Nephron (organoid): ENCODE data around the gene SLC25A38.

ENCODE experiments used
- H3K27ac Mint-ChIP-seq, 3 experiments: 2 replicates each; pipeline ENCODE4 v1.8.0; 2020; ENCODE audit warnings: mixed read lengths in 3 of 3, mild to moderate bottlenecking in 2 of 3, moderate library complexity in 1 of 3
- H3K27me3 Mint-ChIP-seq: 2 replicates; pipeline ENCODE4 v1.8.0; 2021; ENCODE audit warnings: low read depth, mild to moderate bottlenecking, moderate library complexity, mixed read lengths
- H3K36me3 Mint-ChIP-seq: 2 replicates; pipeline ENCODE4 v1.8.0; 2020; ENCODE audit warnings: low read depth, mixed read lengths
- H3K4me1 Mint-ChIP-seq: 2 replicates; pipeline ENCODE4 v1.8.0; 2020; ENCODE audit warnings: mixed read lengths
- H3K4me3 Mint-ChIP-seq, 3 experiments: 2 replicates each; pipeline ENCODE4 v1.8.0; 2020; ENCODE audit warnings: mild to moderate bottlenecking in 3 of 3, mixed read lengths in 3 of 3, moderate library complexity in 2 of 3
- H3K9me3 Mint-ChIP-seq: 2 replicates; pipeline ENCODE4 v1.8.0; 2020; ENCODE audit warnings: mixed read lengths
- TF ChIP-seq, protein P1 (sequence below), 3 experiments: fragments of 200-600 bp; sonication (generic); IDR thresholded peaks; one replicate each; pipeline ENCODE4 v1.5.0; 2021; ENCODE audit warnings: antibody characterized with exemption in 3 of 3; ENCODE audit not compliant: unreplicated experiment in 3 of 3

SLC25A38 gene

DNA sequence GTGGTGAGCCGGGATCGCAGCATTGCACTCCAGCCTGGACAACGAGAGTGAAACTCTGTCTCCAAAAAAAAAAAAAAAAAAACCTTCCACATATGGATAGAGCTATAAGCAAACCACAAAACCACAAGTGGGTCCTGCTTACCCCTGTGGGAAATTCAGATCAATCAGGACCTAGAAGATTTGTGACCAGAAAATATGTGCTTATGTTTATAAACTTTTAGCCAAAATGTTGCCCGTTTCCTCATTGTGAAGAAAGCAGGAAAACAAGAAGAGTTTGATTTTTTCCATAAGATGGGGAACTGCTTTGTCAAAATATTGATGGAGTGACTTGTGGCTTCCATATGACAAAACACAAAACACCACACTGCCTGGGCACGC lies 3.4 kb upstream of the SLC25A38 start:
- TF ChIP-seq, protein P1, sequence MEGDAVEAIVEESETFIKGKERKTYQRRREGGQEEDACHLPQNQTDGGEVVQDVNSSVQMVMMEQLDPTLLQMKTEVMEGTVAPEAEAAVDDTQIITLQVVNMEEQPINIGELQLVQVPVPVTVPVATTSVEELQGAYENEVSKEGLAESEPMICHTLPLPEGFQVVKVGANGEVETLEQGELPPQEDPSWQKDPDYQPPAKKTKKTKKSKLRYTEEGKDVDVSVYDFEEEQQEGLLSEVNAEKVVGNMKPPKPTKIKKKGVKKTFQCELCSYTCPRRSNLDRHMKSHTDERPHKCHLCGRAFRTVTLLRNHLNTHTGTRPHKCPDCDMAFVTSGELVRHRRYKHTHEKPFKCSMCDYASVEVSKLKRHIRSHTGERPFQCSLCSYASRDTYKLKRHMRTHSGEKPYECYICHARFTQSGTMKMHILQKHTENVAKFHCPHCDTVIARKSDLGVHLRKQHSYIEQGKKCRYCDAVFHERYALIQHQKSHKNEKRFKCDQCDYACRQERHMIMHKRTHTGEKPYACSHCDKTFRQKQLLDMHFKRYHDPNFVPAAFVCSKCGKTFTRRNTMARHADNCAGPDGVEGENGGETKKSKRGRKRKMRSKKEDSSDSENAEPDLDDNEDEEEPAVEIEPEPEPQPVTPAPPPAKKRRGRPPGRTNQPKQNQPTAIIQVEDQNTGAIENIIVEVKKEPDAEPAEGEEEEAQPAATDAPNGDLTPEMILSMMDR (IDR thresholded peaks at IDR 0.05; ENCODE audit: unreplicated experiment in 3 of 3) = no peak
- no peak overlapping the region for H3K27ac Mint-ChIP-seq
- no peak overlapping the region for H3K4me3 Mint-ChIP-seq
- H3K27me3 Mint-ChIP-seq = no peaks in the 10 kb centered on the region
- H3K36me3 Mint-ChIP-seq = no peaks in the 10 kb centered on the region
- H3K4me1 Mint-ChIP-seq = peaks cover 4% of the 10 kb centered on the region
- H3K9me3 Mint-ChIP-seq = no peaks in the 10 kb centered on the region

DNA sequence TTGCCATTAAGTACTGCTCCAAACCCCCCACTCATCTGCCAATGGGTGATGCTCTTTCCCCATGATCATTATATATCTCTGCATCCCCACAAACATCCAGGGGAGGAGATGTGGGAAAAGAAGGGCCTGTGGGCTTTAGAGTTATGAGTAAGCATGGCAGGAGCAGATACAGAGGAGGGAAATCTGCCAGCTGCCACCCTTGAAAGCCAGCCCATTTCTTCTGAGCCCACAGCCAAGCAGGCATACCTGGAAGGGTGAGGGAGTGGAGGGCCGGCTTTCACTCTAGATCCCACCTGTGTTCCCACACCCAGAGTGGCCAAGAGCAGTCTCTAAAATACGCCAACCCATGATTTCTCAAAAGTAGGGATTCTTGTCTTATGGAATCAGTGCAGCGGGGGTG lies 1.7 kb upstream of the SLC25A38 start:
- TF ChIP-seq, protein P1 (IDR thresholded peaks at IDR 0.05; ENCODE audit: unreplicated experiment in 3 of 3) = no peak
- H3K27ac Mint-ChIP-seq = peak overlapping the region in 1 of 3 experiments; percentile 43
- H3K4me3 Mint-ChIP-seq = peak overlapping the region; percentile 39 to 77 (median 75)
- H3K9me3 Mint-ChIP-seq = no peaks in the 10 kb centered on the region
- H3K27me3 Mint-ChIP-seq = no peaks in the 10 kb centered on the region
- H3K36me3 Mint-ChIP-seq = no peaks in the 10 kb centered on the region
- H3K4me1 Mint-ChIP-seq = peaks cover 14% of the 10 kb centered on the region

DNA sequence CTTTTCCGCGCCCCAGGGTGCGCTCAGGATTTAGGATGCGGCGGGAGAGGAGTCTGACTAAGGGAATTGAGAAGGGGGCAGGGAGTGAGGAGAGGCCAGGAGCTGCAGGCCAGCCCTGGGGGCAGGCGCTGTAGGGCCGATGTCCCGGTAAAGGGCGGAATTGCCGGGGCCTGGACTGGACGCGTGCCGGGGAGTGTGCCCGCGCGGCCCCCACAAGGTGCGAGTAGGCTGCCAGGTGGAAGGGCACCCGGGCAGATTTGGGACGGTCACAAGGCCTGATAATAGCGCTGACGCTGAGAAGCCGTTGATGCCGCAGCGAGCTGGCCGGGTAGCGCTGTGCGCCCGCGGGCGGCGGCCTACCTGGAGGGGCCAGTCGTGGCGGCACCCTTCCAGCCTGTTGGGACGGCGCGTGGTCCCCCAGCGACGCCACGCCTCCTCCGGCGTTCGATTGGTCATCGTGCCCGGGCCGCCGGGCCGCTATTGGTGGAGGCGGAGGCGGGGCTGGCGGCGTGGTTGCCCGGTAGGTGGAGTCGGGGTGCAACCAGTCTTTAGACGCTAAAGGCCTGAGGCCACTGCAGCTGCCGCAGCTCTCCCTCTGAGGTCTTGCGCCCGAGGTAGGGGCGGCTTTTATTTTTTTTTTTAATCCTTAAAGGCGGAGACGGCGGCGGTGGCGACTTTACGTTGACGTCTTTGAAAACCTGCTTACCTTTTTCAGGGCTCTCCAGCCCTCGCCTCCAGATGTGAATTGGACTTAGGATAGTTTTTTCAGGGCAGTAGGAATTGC lies 903 bp downstream of the SLC25A38 start:
- peaks cover 14% of the 10 kb centered on the region for H3K4me1 Mint-ChIP-seq
- no peaks in the 10 kb centered on the region for H3K27me3 Mint-ChIP-seq
- TF ChIP-seq, protein P1 (IDR thresholded peaks at IDR 0.05; ENCODE audit: unreplicated experiment in 3 of 3) = no peak
- no peaks in the 10 kb centered on the region for H3K9me3 Mint-ChIP-seq
- H3K36me3 Mint-ChIP-seq = no peaks in the 10 kb centered on the region
- H3K4me3 Mint-ChIP-seq = peak overlapping the region; percentile 98 to 100 (median 99)
- H3K27ac Mint-ChIP-seq = peak overlapping the region; percentile 97 to 98 (median 97)

DNA sequence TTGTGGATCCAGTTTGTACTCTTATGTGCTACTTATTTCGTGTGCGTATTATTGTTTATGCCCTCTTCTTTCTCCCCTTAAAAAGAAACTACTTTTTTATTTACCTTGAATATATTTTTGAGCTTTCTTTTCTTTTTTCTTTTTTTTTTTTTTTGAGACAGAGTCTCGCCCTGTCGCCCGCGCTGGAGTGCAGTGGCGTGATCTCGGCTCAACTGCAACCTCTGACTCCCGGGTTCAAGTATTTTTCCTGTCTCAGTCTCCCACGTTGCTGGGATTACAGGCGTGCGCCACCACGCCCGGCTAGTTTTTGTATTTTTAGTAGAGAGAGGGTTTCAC lies 1.5 kb downstream of the SLC25A38 start:
- no peaks in the 10 kb centered on the region for H3K36me3 Mint-ChIP-seq
- H3K27me3 Mint-ChIP-seq = no peaks in the 10 kb centered on the region
- H3K27ac Mint-ChIP-seq = peak overlapping the region in 2 of 3 experiments; percentile 81 to 97
- TF ChIP-seq, protein P1 (IDR thresholded peaks at IDR 0.05; ENCODE audit: unreplicated experiment in 3 of 3) = no peak
- H3K4me1 Mint-ChIP-seq = peaks cover 14% of the 10 kb centered on the region
- H3K9me3 Mint-ChIP-seq = no peaks in the 10 kb centered on the region
- peak overlapping the region; percentile 98 to 100 (median 99) for H3K4me3 Mint-ChIP-seq

DNA sequence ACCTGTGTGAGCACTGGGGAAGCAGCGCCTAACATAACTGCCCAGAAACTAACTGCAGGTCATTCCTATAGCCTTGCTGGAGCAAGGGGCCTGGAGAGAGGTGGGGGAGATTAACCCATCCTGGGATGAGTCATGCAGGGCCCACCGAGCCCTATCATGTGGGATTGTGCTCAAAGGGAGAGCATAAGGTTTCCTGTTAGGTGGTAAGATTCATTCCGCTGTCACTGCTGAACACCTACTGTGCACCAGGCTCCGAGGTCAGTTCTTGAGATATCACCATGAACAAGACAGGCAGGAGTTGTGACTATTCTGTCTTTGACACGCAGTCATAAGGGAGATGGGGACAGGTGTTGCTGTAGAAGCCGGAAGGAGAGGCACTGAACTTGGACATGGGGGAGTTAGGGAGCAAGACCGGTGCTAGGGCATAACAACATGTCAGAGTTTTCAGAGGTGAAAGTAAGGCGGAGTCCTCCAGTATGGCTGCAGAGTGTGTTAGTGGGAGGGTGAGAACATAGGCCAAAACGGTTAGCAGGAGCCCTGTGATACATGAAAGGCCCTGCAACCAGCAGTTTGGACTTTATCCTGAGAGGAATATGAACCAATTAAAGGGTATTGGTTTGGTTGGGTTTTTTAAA lies 2.4 kb downstream of the SLC25A38 start:
- Mint-ChIP-seq H3K9me3 (no peaks in the 10 kb centered on the region), H3K4me3 (peak overlapping the region; percentile 98 to 100 (median 99)), H3K27ac (peak overlapping the region in 1 of 3 experiments; percentile 4), H3K4me1 (peaks cover 14% of the 10 kb centered on the region), H3K36me3 (peaks cover 6% of the 10 kb centered on the region), H3K27me3 (no peaks in the 10 kb centered on the region)
- TF ChIP-seq, protein P1 (IDR thresholded peaks at IDR 0.05; ENCODE audit: unreplicated experiment in 3 of 3) = no peak
